Measurements from ENCODE around the gene SLC37A3.
A peak's percentile ranks its signal among the peaks of the same experiment; 100 is the strongest.

GRCh38 chr7:140326116-140326928, 72.0 kb downstream of the SLC37A3 start:
- TF ChIP-seq EZH2 (IDR thresholded peaks at IDR 0.05; ENCODE audit: low read length, missing control alignments) (no peak), CTCF (conservative IDR thresholded peaks at IDR 0.05 in 1 of 2, IDR thresholded peaks at IDR 0.05 in 1 of 2; ENCODE audit: low read depth in 1 of 2, low read length in 2 of 2) (peak; percentile 87 to 93)
